ENCODE measurements around the gene KLRC2.
"Not testable (repeated sequence)": the region's sequence is repeated elsewhere in the genome, so short reads cannot be mapped to it uniquely, and the experiment has no call there.

KLRC2 gene

GRCh38 chr12:10388624-10389413 lies 47.0 kb downstream of the KLRC2 start:
- no peaks in the 10 kb centered on the region for H3K9me2 ChIP-seq (ENCODE audit: low read depth, low read length)
- H3K27me3 ChIP-seq (ENCODE audit: insufficient read depth, low read length) = no peaks in the 10 kb centered on the region
- peak overlapping the region; percentile 97 for H3K27ac ChIP-seq (ENCODE audit: low read depth, low read length, poor library complexity, severe bottlenecking)
- peak overlapping the region; percentile 78 for H3K4me2 ChIP-seq (ENCODE audit: low read length)
- 0 out of 2 replicates have a peak, but pooled peaks cover 6% of the 10 kb centered on the region for H3F3A ChIP-seq (ENCODE audit: insufficient read depth, low read length)
- peaks cover 65% of the 10 kb centered on the region for H3K79me2 ChIP-seq (ENCODE audit: insufficient read depth, low read length)
- H4K20me1 ChIP-seq (ENCODE audit: insufficient read depth, low read length) = no peaks in the 10 kb centered on the region
- H3K9me3 ChIP-seq (ENCODE audit: low read length) = peaks cover 8% of the 10 kb centered on the region; the same call in 1 of the 2 replicates
- peak overlapping the region; percentile 83 for H3K9ac ChIP-seq (ENCODE audit: low read length)
- H3K4me3 ChIP-seq (ENCODE audit: low read depth, low read length, poor library complexity, severe bottlenecking) = peak overlapping the region; percentile 70
- H2AFZ ChIP-seq (ENCODE audit: low read length) = no peak overlapping the region
- peaks cover 46% of the 10 kb centered on the region for H3K36me3 ChIP-seq (ENCODE audit: insufficient read depth, low read length)
- TF ChIP-seq CTCF (IDR thresholded peaks at IDR 0.05; ENCODE audit: low read length) (no peak), EZH2 (IDR thresholded peaks at IDR 0.05; ENCODE audit: borderline replicate concordance, low read length) (no peak)
- H3K4me1 ChIP-seq (ENCODE audit: insufficient read depth, low read length, severe bottlenecking) = peaks cover 71% of the 10 kb centered on the region

- Histone ChIP-seq H3K4me1 (ENCODE audit: insufficient read depth, low read length, severe bottlenecking) (peaks cover 58% of the 10 kb centered on the region), H3K27ac (ENCODE audit: low read depth, low read length, poor library complexity, severe bottlenecking) (peak overlapping the region; percentile 97), H3K4me3 (ENCODE audit: low read depth, low read length, poor library complexity, severe bottlenecking) (peak overlapping the region; percentile 70), H3K36me3 (ENCODE audit: insufficient read depth, low read length) (peaks cover 52% of the 10 kb centered on the region), H3K9ac (ENCODE audit: low read length) (peak overlapping the region; percentile 83), H3K4me2 (ENCODE audit: low read length) (peak overlapping the region; percentile 78), H3K79me2 (ENCODE audit: insufficient read depth, low read length) (peaks cover 78% of the 10 kb centered on the region)
- H4K20me1 ChIP-seq (ENCODE audit: insufficient read depth, low read length); H3K27me3 ChIP-seq (ENCODE audit: insufficient read depth, low read length); H2AFZ ChIP-seq (ENCODE audit: low read length); H3F3A ChIP-seq (ENCODE audit: insufficient read depth, low read length); H3K9me3 ChIP-seq (ENCODE audit: low read length); H3K9me2 ChIP-seq (ENCODE audit: low read depth, low read length): not testable (repeated sequence)
Observed at GRCh38 chr12:10387498-10387897, 48.3 kb downstream of the KLRC2 start.

- TF ChIP-seq CTCF (IDR thresholded peaks at IDR 0.05; ENCODE audit: low read length) = no peak
- no peak for TF ChIP-seq EZH2 (IDR thresholded peaks at IDR 0.05; ENCODE audit: borderline replicate concordance, low read length)
- H3K36me3 ChIP-seq (ENCODE audit: insufficient read depth, low read length) = peaks cover 58% of the 10 kb centered on the region
- H3K9me3 ChIP-seq (ENCODE audit: low read length) = peaks cover 8% of the 10 kb centered on the region
- H3K9me2 ChIP-seq (ENCODE audit: low read depth, low read length) = no peaks in the 10 kb centered on the region
- H3F3A ChIP-seq (ENCODE audit: insufficient read depth, low read length) = 0 out of 2 replicates have a peak, but pooled peaks cover 6% of the 10 kb centered on the region
- peak overlapping the region; percentile 70 for H3K4me3 ChIP-seq (ENCODE audit: low read depth, low read length, poor library complexity, severe bottlenecking)
- H3K27ac ChIP-seq (ENCODE audit: low read depth, low read length, poor library complexity, severe bottlenecking) = peak overlapping the region; percentile 97
- H2AFZ ChIP-seq (ENCODE audit: low read length) = no peak overlapping the region
- no peaks in the 10 kb centered on the region for H4K20me1 ChIP-seq (ENCODE audit: insufficient read depth, low read length)
- no peaks in the 10 kb centered on the region for H3K27me3 ChIP-seq (ENCODE audit: insufficient read depth, low read length)
- H3K9ac ChIP-seq (ENCODE audit: low read length) = peak overlapping the region; percentile 83
- peak overlapping the region; percentile 78 for H3K4me2 ChIP-seq (ENCODE audit: low read length)
- H3K79me2 ChIP-seq (ENCODE audit: insufficient read depth, low read length) = peaks cover 85% of the 10 kb centered on the region
- H3K4me1 ChIP-seq (ENCODE audit: insufficient read depth, low read length, severe bottlenecking) = peaks cover 51% of the 10 kb centered on the region
Observed at GRCh38 chr12:10386857-10387256, 49.0 kb downstream of the KLRC2 start.
